Osteoblast (primary cell): ENCODE measurements around the gene HS6ST3. TPM values are rescaled to one million over a fixed set of nuclear protein-coding genes. Genes with fewer than 3 reads are reported as not detected.
"Not testable (repeated sequence)": the region's sequence is repeated elsewhere in the genome, so short reads cannot be mapped to it uniquely, and the experiment has no call there.

Experiments
- DNase-seq: peaks from one replicate; pipeline ENCODE4 v3.0.0; 2011; ENCODE audit warnings: low spot score, mixed read lengths; ENCODE audit not compliant: insufficient read length; ENCODE audit errors: missing footprints
- H2AFZ ChIP-seq: 2 replicates; pipeline ENCODE4 v1.6.0; 2011; ENCODE audit warnings: mild to moderate bottlenecking, low read length
- H3K27ac ChIP-seq: 2 replicates; pipeline ENCODE4 v1.5.1; 2011; ENCODE audit warnings: mild to moderate bottlenecking, low read depth, low read length, moderate library complexity
- H3K27me3 ChIP-seq: 2 replicates; pipeline ENCODE4 v1.6.0; 2012; ENCODE audit warnings: mild to moderate bottlenecking, control low read depth, inconsistent platforms, low read length, moderate library complexity; ENCODE audit not compliant: insufficient read depth
- H3K36me3 ChIP-seq: 2 replicates; pipeline ENCODE4 v1.5.1; 2011; ENCODE audit warnings: mild to moderate bottlenecking, low read length, control low read depth, moderate library complexity; ENCODE audit not compliant: insufficient read depth
- H3K4me1 ChIP-seq: 2 replicates; pipeline ENCODE4 v1.5.1; 2011; ENCODE audit warnings: mild to moderate bottlenecking, low read length, control low read depth, moderate library complexity; ENCODE audit not compliant: insufficient read depth
- H3K4me2 ChIP-seq: 2 replicates; pipeline ENCODE4 v1.6.0; 2011; ENCODE audit warnings: mild to moderate bottlenecking, low read length; ENCODE audit not compliant: insufficient read depth
- H3K4me3 ChIP-seq: fragments of 200-600 bp; sonication (generic); 3 replicates; pipeline ENCODE4 v1.5.1; 2012; ENCODE audit warnings: mild to moderate bottlenecking, low read length, inconsistent platforms; ENCODE audit not compliant: insufficient read depth
- H3K79me2 ChIP-seq: 2 replicates; pipeline ENCODE4 v1.6.0; 2012; ENCODE audit warnings: mild to moderate bottlenecking, low read length, control low read depth, inconsistent platforms; ENCODE audit not compliant: insufficient read depth
- H3K9me3 ChIP-seq: 2 replicates; pipeline ENCODE4 v1.5.1; 2011; ENCODE audit warnings: low read depth, low read length, control low read depth
- H4K20me1 ChIP-seq: 2 replicates; pipeline ENCODE4 v1.6.0; 2012; ENCODE audit warnings: mild to moderate bottlenecking, low read length, control low read depth; ENCODE audit not compliant: insufficient read depth
- total RNA-seq: library from RNA; depleted of rRNA; stranded (reverse); fragments of >200 nt; gene quantifications from 2 replicates; pipeline ENCODE4 v1.2.3, GENCODE V29; 2012
- TF ChIP-seq, protein P1 (sequence below): IDR thresholded peaks from 2 replicates; pipeline ENCODE4 v1.5.1; 2011; ENCODE audit warnings: mild to moderate bottlenecking, low read depth, low read length, moderate library complexity; ENCODE audit errors: extremely low read depth

Gene HS6ST3
- total RNA-seq, 1 donor, result not detected

DNA sequence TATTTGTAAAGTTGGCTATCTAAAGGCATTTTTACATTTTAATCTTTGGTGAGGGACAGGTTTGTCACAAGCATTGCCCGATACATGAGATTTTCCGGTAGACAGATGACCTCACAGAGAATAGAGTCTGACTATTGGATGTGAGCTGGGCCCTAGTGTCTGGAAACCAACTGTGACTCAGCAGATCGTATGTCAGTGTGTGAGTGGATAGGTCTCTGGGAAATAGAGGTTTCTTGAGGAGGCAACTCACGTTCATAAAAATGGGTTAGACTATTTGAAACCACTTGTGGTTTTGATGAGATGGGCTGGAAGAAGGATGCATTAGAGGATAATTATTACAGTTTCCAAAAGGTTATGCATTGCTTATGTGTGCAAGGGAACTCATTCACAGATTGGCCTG lies 19.2 kb downstream of the HS6ST3 start:
- Histone ChIP-seq H3K36me3 (no peaks in the 10 kb centered on the region), H3K79me2 (no peaks in the 10 kb centered on the region), H3K27me3 (no peaks in the 10 kb centered on the region), H2AFZ (no peak overlapping the region), H3K4me1 (no peaks in the 10 kb centered on the region), H3K4me2 (no peak overlapping the region), H4K20me1 (no peaks in the 10 kb centered on the region), H3K9me3 (no peaks in the 10 kb centered on the region), H3K27ac (no peak overlapping the region), H3K4me3 (no peak overlapping the region)
- DNase-seq, result no peak
- TF ChIP-seq, protein P1, sequence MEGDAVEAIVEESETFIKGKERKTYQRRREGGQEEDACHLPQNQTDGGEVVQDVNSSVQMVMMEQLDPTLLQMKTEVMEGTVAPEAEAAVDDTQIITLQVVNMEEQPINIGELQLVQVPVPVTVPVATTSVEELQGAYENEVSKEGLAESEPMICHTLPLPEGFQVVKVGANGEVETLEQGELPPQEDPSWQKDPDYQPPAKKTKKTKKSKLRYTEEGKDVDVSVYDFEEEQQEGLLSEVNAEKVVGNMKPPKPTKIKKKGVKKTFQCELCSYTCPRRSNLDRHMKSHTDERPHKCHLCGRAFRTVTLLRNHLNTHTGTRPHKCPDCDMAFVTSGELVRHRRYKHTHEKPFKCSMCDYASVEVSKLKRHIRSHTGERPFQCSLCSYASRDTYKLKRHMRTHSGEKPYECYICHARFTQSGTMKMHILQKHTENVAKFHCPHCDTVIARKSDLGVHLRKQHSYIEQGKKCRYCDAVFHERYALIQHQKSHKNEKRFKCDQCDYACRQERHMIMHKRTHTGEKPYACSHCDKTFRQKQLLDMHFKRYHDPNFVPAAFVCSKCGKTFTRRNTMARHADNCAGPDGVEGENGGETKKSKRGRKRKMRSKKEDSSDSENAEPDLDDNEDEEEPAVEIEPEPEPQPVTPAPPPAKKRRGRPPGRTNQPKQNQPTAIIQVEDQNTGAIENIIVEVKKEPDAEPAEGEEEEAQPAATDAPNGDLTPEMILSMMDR, result no peak

DNA sequence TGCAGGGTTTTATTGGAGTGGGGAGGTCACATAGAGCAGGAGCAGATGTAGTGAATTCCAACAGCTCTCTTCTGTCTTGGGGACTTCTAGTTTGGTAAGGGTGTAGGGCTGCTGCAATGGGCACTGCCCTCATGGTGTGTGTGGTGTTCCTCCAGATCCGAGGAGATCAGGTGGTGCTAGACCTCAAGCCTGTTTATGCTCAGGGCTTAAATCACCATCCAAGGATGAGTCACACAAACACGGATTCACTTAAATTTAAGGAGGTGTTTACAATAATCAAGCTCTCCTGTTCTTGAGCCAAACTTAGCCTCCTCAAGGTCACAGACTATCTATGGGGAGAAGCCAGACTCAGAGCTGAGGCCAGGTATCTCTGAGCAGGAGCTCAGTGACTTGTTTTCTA lies 23.0 kb downstream of the HS6ST3 start:
- TF ChIP-seq, protein P1, result no peak

DNA sequence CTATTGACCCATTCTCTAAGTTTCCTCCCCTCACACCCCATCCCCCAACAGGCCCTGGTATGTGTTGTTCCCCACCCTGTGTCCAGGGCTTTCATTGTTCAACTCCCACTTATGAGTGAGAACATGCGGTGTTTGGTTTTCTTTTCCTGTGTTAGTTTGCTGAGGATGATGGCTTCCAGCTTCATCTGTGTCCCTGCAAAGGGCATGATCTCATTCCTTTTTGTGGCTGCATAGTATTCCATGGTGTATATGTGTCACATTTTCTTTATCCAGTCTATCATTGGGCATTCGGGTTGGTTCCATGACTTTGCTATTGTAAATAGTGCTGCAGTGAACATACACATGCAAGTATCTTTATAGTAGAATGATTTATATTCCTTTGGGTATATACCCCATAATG lies 25.5 kb downstream of the HS6ST3 start:
- not testable (repeated sequence) for H3K4me1 ChIP-seq, H2AFZ ChIP-seq, H3K79me2 ChIP-seq

More for the DNA sequence above, 23.0 kb downstream of the HS6ST3 start:
- DNase-seq, result no peak
- Histone ChIP-seq H3K27ac (no peak overlapping the region), H2AFZ (no peak overlapping the region), H3K79me2 (no peaks in the 10 kb centered on the region), H4K20me1 (no peaks in the 10 kb centered on the region), H3K4me1 (no peaks in the 10 kb centered on the region), H3K27me3 (no peaks in the 10 kb centered on the region), H3K9me3 (no peaks in the 10 kb centered on the region), H3K36me3 (no peaks in the 10 kb centered on the region), H3K4me3 (no peak overlapping the region), H3K4me2 (no peak overlapping the region)

DNA sequence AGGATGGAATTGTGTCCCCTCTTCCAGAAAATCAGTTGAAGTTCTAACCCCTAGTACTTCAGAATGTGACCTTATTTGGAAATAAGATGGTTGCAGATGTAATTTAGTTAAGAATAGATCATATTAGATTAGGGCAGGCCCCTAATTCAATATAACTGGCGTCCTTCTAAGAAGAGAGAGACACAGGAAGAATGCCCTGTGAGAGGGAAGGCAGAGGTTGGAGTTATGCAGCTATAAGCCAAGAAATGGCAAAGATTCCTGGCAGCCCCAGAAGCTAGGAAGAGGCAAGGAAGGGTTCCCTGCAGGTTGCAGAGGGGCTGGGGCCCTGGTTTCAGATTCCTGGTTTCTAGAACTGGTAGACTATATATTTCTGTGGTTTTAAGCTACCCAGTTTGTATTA lies 30.0 kb downstream of the HS6ST3 start:
- no peaks in the 10 kb centered on the region for H3K36me3 ChIP-seq
- no peak overlapping the region for H3K4me2 ChIP-seq
- DNase-seq, result no peak
- no peaks in the 10 kb centered on the region for H4K20me1 ChIP-seq
- H3K9me3 ChIP-seq, result no peaks in the 10 kb centered on the region
- TF ChIP-seq, protein P1, result no peak
- no peaks in the 10 kb centered on the region for H3K27me3 ChIP-seq
- H3K79me2 ChIP-seq, result no peaks in the 10 kb centered on the region
- no peak overlapping the region for H2AFZ ChIP-seq
- no peak overlapping the region for H3K27ac ChIP-seq
- H3K4me1 ChIP-seq, result no peaks in the 10 kb centered on the region
- H3K4me3 ChIP-seq, result no peak overlapping the region

More for the DNA sequence above, 25.5 kb downstream of the HS6ST3 start:
- H3K4me3 ChIP-seq, H3K27me3 ChIP-seq, H3K9me3 ChIP-seq, H3K27ac ChIP-seq, H3K36me3 ChIP-seq, H3K4me2 ChIP-seq, H4K20me1 ChIP-seq, DNase-seq: not testable (repeated sequence)
